GM11168 (cell line): ENCODE measurements around the gene SLC18A2.
"Not testable (repeated sequence)": the region's sequence is repeated elsewhere in the genome, so short reads cannot be mapped to it uniquely, and the experiment has no call there.

ENCODE experiments used
- in situ Hi-C: fragments of 300-500 bp; cut with MboI; formaldehyde crosslinking; loops from one replicate; pipeline ENCODE4 v1.12.0; 2022; ENCODE audit warnings: low sequenced_read_pairs; ENCODE audit not compliant: unreplicated experiment

Gene SLC18A2

GRCh38 chr10:117303451-117303850, 62.5 kb downstream of the SLC18A2 start:
- in situ Hi-C loops, result not testable (repeated sequence)

DNA sequence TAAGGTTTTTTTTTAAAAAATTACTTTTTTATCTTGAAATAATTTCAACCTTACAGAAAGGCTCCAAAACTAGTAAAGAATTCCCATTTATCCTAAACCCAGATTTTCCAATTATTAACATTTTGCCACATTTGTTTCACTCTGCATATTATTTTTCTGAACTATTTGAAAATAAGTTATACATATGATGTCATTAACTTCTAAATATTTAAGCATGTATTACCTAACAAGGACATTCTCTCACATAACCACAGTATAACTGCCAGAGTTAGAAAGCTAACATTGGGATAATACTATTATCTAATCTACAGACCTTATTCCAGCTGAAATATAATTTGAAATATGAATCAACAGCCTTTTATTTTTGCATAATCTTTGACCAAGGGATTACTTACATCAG, 65.8 kb downstream of the SLC18A2 start:
- in situ Hi-C loops, result no loop called here

- in situ Hi-C loops, result no loop called here
These were observed 70.3 kb downstream of the SLC18A2 start for GRCh38 chr10:117311261-117311660.

DNA sequence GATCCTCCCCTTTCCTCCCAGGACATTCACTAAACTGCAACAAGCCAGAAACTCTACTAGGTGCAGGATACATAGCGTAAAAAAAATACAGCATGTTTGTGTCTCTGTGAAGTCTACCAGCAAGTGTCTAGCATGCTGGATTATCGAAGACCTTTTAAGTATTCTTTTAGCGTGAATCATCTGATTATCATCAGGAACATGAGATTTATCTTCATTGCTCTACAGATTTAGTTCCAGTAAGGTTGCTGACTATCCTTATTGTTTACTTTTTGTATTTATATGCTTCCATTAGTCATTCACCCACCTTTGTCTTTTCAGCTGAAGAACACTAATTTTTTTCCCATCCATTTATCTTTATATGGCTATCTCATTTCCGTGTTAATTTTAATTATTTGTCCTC, 71.5 kb downstream of the SLC18A2 start:
- in situ Hi-C loops, result no loop called here

- in situ Hi-C loops, result no loop called here
These were observed 72.7 kb downstream of the SLC18A2 start for GRCh38 chr10:117313641-117314040.

GRCh38 chr10:117316701-117317100, 75.8 kb downstream of the SLC18A2 start:
- in situ Hi-C loops, result no loop called here

DNA sequence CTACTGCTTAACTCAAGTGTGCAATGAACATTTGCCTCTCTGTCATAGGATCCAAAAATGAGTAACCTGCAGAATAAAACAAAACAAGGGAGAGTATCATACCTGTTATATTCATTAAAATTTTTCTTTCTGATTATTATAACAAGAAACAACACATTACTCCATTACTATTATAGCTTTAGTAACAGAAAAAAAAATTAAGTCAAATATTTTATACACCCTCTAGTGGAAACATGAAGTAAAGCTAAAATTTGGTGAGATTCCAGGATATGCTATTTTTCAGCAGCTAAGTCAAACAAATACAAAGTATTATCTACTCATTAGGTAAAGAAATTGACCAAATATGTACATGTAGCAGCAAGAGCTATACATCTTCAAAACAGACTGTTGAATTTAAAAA, 78.0 kb downstream of the SLC18A2 start:
- in situ Hi-C loops, result no loop called here

- in situ Hi-C loops, result no loop called here
These were observed 79.2 kb downstream of the SLC18A2 start for GRCh38 chr10:117320050-117320665.

DNA sequence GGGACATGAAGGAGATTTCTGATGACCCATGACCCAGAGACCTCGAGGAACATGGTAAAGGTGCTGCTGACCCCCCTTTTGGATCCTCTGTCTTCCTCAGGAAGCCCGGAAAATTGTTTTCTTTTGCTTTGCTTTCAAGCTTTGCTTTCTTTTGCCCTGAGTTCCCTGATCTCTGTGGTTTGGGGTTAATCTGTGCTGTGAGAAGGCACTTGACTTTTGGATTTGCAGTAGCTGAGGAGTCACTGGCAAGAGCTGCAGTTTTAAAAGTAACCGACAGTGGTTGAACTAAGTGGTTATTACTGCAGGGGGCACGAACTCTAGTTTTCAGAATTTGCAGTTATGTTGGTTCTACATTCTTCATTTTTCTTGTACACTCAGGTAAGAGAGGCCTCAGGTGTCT, 81.3 kb downstream of the SLC18A2 start:
- in situ Hi-C loops, result no loop called here

DNA sequence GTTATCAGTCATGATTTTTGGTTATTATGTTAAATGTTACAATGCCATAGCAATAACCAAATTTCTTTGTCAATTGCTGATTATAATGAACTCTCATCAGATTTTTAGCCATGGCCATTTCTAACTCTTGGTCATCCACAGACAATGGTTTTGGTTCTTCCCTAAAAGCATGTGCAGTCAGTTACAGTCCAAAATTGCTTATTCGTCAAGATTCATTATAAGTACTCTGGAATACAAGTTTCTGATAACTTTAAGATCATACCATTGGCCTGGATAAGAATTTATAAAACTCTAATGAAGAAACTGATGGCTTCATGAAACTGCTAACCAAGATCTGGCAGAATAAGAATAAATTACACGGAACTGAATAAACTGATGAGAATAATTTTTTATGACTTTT, 83.5 kb downstream of the SLC18A2 start:
- in situ Hi-C loops, result no loop called here

DNA sequence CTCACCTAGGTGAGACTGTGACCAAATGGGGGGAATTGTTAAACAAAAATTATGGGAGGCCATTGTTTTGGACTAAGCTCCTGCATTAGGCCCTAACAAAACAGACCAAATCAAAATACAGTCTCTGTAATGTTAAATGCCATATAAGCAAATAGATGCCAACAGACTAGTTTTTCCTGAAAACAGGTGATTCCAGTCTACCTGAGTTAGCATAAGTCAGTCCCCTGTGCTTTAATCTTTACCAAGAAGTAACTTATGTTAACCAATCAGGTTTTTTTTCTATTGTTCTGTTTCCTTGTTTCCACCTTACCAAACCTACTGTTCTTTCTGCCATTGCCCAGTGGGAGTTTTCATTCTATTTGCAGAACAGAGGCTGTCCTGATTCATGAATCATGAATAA, 86.3 kb downstream of the SLC18A2 start:
- in situ Hi-C loops, result no loop called here
